Activated CD4-positive, alpha-beta T cell treated with anti-CD3 and anti-CD28 coated beads, Interleukin-2, amount 50 U/mL, for 24 hours (primary cell): Measurements from ENCODE around the gene CHRM1.
"Not testable (repeated sequence)": the region's sequence is repeated elsewhere in the genome, so short reads cannot be mapped to it uniquely, and the experiment has no call there.

Experiments
- DNase-seq, 2 donors: peaks; one replicate each; pipeline ENCODE4 v3.0.0-alpha.2; 2020; ENCODE audit warnings: low read depth in 1 of 2, low spot score in 1 of 2

CHRM1 gene

GRCh38 chr11:62879235-62879978 lies 41.8 kb downstream of the CHRM1 start:
- no peak for DNase-seq

- DNase-seq = no peak
Measured at GRCh38 chr11:62876712-62877111, 44.5 kb downstream of the CHRM1 start.

- no peak for DNase-seq
Measured at GRCh38 chr11:62875698-62876478, 45.3 kb downstream of the CHRM1 start.

GRCh38 chr11:62874851-62875250 lies 46.3 kb downstream of the CHRM1 start:
- no peak for DNase-seq

GRCh38 chr11:62865635-62866034 lies 55.5 kb downstream of the CHRM1 start:
- no peak for DNase-seq

GRCh38 chr11:62863687-62864335 lies 57.4 kb downstream of the CHRM1 start:
- DNase-seq = no peak

GRCh38 chr11:62861564-62862192 lies 59.5 kb downstream of the CHRM1 start:
- not testable (repeated sequence) for DNase-seq

- no peak for DNase-seq
Measured at GRCh38 chr11:62860835-62861563, 60.2 kb downstream of the CHRM1 start.

GRCh38 chr11:62859281-62859703 lies 61.9 kb downstream of the CHRM1 start:
- not testable (repeated sequence) for DNase-seq
